KBM-7 (cell line): ENCODE measurements around the gene CERS6.
"Not testable (repeated sequence)": the region's sequence is repeated elsewhere in the genome, so short reads cannot be mapped to it uniquely, and the experiment has no call there.

Experiments
- DNase-seq: peaks from one replicate; pipeline ENCODE4 v3.0.0-alpha.2; 2015
- in situ Hi-C: fragments of 300-500 bp; cut with MboI; formaldehyde crosslinking; loops from 2 replicates; pipeline ENCODE4 v1.14.3; 2020; ENCODE audit warnings: low sequenced_read_pairs, low pct_unique_long_range_greater_than_20kb, mixed read lengths

The CERS6 gene, protein sequence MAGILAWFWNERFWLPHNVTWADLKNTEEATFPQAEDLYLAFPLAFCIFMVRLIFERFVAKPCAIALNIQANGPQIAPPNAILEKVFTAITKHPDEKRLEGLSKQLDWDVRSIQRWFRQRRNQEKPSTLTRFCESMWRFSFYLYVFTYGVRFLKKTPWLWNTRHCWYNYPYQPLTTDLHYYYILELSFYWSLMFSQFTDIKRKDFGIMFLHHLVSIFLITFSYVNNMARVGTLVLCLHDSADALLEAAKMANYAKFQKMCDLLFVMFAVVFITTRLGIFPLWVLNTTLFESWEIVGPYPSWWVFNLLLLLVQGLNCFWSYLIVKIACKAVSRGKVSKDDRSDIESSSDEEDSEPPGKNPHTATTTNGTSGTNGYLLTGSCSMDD

GRCh38 chr2:168455645-168456520 is at the start of gene CERS6:
Gene CERS6 (plus strand): TSS chr2:168456272. CDS start chr2:168456449, 177 bp downstream.
- in situ Hi-C loops = no loop called here
- peak; percentile 89 for DNase-seq

GRCh38 chr2:168412301-168412700 is 43.8 kb upstream of the CERS6 start:
- DNase-seq, in situ Hi-C loops: not testable (repeated sequence)

DNA sequence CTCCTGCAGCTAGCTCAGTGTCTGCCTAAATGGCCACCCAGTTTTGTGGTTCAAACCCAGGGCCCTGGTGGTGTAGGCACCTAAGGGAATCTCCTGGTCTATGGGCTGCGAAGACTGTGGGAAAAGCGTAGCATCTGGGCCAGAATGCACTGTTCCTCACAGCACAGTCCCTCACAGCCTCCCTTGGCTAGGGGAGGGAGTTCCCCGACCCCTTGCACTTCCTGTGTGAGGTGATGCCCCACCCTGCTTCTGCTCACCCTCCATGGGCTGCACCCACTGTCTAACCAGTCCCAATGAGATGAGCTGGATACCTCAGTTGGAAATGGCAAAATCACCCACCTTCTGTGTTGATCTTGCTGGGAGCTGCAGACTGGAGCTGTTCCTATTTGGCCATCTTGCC is 43.0 kb upstream of the CERS6 start:
- DNase-seq, in situ Hi-C loops: not testable (repeated sequence)

- no peak for DNase-seq
- in situ Hi-C loops = no loop called here
Measured at GRCh38 chr2:168416555-168416954, 39.5 kb upstream of the CERS6 start.

DNA sequence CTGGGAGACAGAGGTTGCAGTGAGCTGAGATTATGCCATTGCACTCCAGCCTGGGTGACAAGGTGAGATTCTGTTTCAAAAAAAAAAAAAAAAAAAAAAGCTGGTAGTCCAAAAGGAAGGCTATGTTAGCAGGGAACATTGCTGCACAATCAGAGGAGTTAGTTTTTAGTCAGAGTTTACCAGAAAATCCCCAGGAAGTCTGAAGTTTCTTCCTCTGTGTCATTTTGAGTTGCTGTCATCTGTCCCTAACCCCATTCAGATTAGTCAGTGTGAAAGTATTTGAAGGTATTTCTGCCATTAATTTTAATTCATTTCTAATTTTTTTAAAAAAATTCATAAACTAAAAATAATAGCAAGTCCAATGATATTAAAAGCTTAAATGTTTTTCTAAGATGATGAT is 33.5 kb upstream of the CERS6 start:
- in situ Hi-C loops = no loop called here
- DNase-seq = no peak

GRCh38 chr2:168424112-168424951 is 31.7 kb upstream of the CERS6 start:
- no peak for DNase-seq
- in situ Hi-C loops = no loop called here

- DNase-seq = peak; percentile 51
- in situ Hi-C loops = no loop called here
Measured at GRCh38 chr2:168424971-168425370, 31.1 kb upstream of the CERS6 start.

- in situ Hi-C loops = no loop called here
- DNase-seq = no peak
Measured at GRCh38 chr2:168426861-168427260, 29.2 kb upstream of the CERS6 start.

DNA sequence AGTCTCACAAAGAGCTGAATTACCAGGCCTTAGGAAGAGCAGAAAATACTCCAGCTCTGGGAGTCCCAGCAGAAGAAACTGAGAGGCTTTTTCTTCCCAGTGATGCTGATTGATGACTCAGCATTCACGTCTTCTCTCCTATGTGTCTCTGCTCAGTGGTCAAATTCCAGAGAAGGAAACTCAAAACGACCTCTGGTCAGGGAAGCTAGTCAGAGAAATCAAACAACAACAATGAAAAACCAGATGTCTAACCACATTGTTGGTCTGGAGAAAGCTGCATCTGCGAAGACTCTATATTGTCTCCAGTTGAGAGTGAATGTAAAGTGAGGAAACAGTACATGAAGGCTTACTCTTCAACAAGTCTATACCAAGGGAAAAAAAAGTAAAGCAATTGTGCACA is 28.6 kb upstream of the CERS6 start:
- in situ Hi-C loops = no loop called here
- DNase-seq = no peak

GRCh38 chr2:168428431-168428830 is 27.6 kb upstream of the CERS6 start:
- no peak for DNase-seq
- in situ Hi-C loops = no loop called here

DNA sequence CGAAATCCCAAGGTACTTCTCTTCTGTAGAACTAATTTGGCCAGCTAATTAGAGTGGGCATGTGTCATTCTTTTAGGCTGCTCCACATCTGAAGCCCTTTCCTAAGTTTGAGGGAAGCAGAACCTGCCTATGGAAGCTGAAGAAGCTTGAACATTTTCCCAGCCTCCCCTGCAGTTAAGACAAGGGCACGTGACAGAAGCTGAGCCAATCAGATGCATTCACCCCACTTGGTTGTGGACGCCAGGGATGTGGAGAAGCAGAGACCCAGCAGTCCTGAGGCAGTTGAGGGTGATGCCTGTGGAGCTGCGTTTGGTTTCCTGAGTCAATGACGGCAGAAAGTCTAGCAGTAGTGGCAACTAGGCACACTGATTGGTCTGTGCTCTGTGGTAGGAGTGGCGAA is 26.1 kb upstream of the CERS6 start:
- in situ Hi-C loops = no loop called here
- DNase-seq = no peak

DNA sequence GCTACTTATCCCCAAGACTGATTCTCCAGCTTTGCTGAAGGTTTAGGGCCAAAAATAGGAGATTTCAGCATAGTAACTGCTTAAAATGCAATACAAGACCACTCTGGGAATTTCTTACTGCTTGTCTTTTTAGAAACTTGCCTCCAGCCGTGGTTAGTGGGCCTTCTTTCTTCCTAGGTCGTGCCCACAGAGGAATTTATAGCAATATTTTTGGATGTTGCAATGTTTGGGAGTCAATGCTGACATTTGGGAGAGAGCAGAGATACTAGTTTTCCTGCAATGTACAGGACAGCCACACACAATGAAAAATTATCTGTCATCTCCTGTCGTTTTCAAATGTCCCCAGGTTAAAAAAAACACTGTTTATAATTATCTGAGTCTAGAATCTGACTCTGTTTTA is 25.6 kb upstream of the CERS6 start:
- no peak for DNase-seq
- in situ Hi-C loops = no loop called here

GRCh38 chr2:168431301-168432024 is 24.6 kb upstream of the CERS6 start:
- no peak for DNase-seq
- in situ Hi-C loops = no loop called here

GRCh38 chr2:168432100-168432499 is 24.0 kb upstream of the CERS6 start:
- no peak for DNase-seq
- in situ Hi-C loops = no loop called here

GRCh38 chr2:168432565-168433186 is 23.4 kb upstream of the CERS6 start:
- in situ Hi-C loops = no loop called here

DNA sequence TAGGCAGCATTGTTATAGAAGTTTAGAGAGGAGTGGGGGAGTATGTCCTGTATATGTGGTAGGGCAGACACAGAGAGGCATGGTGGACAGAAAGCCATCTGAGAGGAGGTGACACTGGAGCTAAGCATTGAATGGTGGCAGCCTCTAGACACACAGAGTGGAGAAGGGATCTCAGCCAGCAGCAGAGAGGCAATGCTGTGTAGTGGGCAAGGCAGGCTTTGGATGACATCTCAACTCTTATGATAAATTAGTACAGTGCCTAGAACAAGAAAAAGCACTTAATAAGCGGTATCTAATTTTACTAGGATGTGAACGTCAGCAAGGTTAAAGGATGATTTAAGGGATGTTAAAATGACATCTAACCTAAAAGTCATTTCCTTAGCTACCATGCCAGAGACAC is 22.5 kb upstream of the CERS6 start:
- in situ Hi-C loops = no loop called here
- no peak for DNase-seq

More at GRCh38 chr2:168432565-168433186, 23.4 kb upstream of the CERS6 start:
- DNase-seq = no peak

- no peak for DNase-seq
- in situ Hi-C loops = no loop called here
Measured at GRCh38 chr2:168434146-168434545, 21.9 kb upstream of the CERS6 start.

- DNase-seq = no peak
- in situ Hi-C loops = no loop called here
Measured at GRCh38 chr2:168436840-168437239, 19.2 kb upstream of the CERS6 start.
